SK-N-SH (cell line): Measurements from ENCODE around the gene DRD2.

Experiments used
- CTCF ChIP-seq: fragments of 200-600 bp; sonication (generic); IDR thresholded peaks from 2 replicates; pipeline ENCODE4 v1.6.1; 2017; ENCODE audit warnings: antibody characterized with exemption, mild to moderate bottlenecking, moderate library complexity
- ELF1 ChIP-seq: IDR thresholded peaks from 2 replicates; pipeline ENCODE4 v1.4.0; 2012
- EZH2phosphoT487 ChIP-seq: fragments of 200-600 bp; sonication (generic); IDR thresholded peaks from 2 replicates; pipeline ENCODE4 v1.6.1; 2017; ENCODE audit warnings: low read depth, mixed run types, mild to moderate bottlenecking, antibody characterized with exemption, moderate library complexity, borderline replicate concordance
- FOSL2 ChIP-seq: IDR thresholded peaks from 2 replicates; pipeline ENCODE4 v1.4.0; 2012; ENCODE audit warnings: low read depth, mild to moderate bottlenecking, moderate library complexity, borderline replicate concordance
- GABPA ChIP-seq: IDR thresholded peaks from 2 replicates; pipeline ENCODE4 v1.4.0; 2012; ENCODE audit warnings: low read depth, mild to moderate bottlenecking
- IRF3 ChIP-seq: fragments of 150-350 bp; IDR thresholded peaks from 2 replicates; pipeline ENCODE4 v1.6.1; 2016; ENCODE audit warnings: mild to moderate bottlenecking, low read depth, low read length
- JUND ChIP-seq: IDR thresholded peaks from 2 replicates; pipeline ENCODE4 v1.4.0; 2012
- MAX ChIP-seq: IDR thresholded peaks from 2 replicates; pipeline ENCODE4 v1.4.0; 2012; ENCODE audit warnings: low read depth
- MXI1 ChIP-seq: IDR thresholded peaks from 2 replicates; pipeline ENCODE4 v1.6.1; 2012; ENCODE audit warnings: mild to moderate bottlenecking, low read depth, low read length, improper control_type of control experiment
- NFIC ChIP-seq: IDR thresholded peaks from 2 replicates; pipeline ENCODE4 v1.4.0; 2012; ENCODE audit warnings: borderline replicate concordance
- RAD21 ChIP-seq: IDR thresholded peaks from 2 replicates; pipeline ENCODE4 v1.6.1; 2012; ENCODE audit warnings: mild to moderate bottlenecking, low read length
- RCOR1 ChIP-seq: fragments of 150-350 bp; IDR thresholded peaks from 2 replicates; pipeline ENCODE4 v1.6.1; 2017; ENCODE audit warnings: antibody characterized with exemption, low read length
- SIN3A ChIP-seq: IDR thresholded peaks from 2 replicates; pipeline ENCODE4 v1.6.1; 2012; ENCODE audit warnings: low read depth, mild to moderate bottlenecking, low read length, moderate library complexity, borderline replicate concordance
- TAF1 ChIP-seq: IDR thresholded peaks from 2 replicates; pipeline ENCODE4 v1.6.1; 2012; ENCODE audit warnings: low read depth, mild to moderate bottlenecking, low read length, moderate library complexity, borderline replicate concordance

GRCh38 chr11:113457784-113458183 is 17.4 kb downstream of the DRD2 start:
- no peak for TF ChIP-seq CTCF
- no peak for TF ChIP-seq TAF1
- TF ChIP-seq SIN3A, result no peak
- no peak for TF ChIP-seq EZH2phosphoT487
- TF ChIP-seq FOSL2, result no peak
- TF ChIP-seq ELF1, result no peak
- TF ChIP-seq JUND, result no peak
- TF ChIP-seq MAX, result no peak
- no peak for TF ChIP-seq RCOR1
- peak; percentile 27; the same call in 1 of the 2 replicates for TF ChIP-seq RAD21
- TF ChIP-seq NFIC, result no peak
- TF ChIP-seq GABPA, result no peak
- no peak for TF ChIP-seq IRF3
- TF ChIP-seq MXI1, result no peak
